Muscle of arm (tissue), 14 donors: ENCODE results near the gene TAF15. TPM values are rescaled to one million over a fixed set of nuclear protein-coding genes. Genes with fewer than 3 reads are reported as not detected.

ENCODE experiments used
- DNase-seq: peaks from one replicate; pipeline ENCODE4 v3.0.0-alpha.2; 2013
- long read RNA-seq, 11 donors: transcript quantifications; one replicate each; lab custom pipeline, GENCODE V29; 2026
- polyA plus RNA-seq, 12 donors: library from polyadenylated mRNA; unstranded; fragments of 120-200 nt; gene quantifications; one replicate each; pipeline ENCODE4 v1.2.1, GENCODE V29; 2013; ENCODE audit not compliant: insufficient read length in 12 of 12

TAF15 gene
- polyA plus RNA-seq = 100 to 1,000 TPM in 10 of 12 donors, 10 to 100 TPM in 1, not detected in 1; 96.4 to 211 (median 120) TPM
- long read RNA-seq, donor 1, transcript TAF15-213 (7 exons, 760 nt) = major isoform, 5 of 84 reads
- long read RNA-seq, donor 1, partial matches to known transcripts = 77 of 84 reads
- long read RNA-seq, donor 1, other reads (novel, unspliced or antisense) = 0 of 84 reads
- long read RNA-seq, donor 2, partial matches to known transcripts = 21 of 25 reads
- long read RNA-seq, donor 2, other reads (novel, unspliced or antisense) = 0 of 25 reads
- long read RNA-seq, donor 3, partial matches to known transcripts = 20 of 24 reads
- long read RNA-seq, donor 3, other reads (novel, unspliced or antisense) = 0 of 24 reads
- long read RNA-seq, donor 4, partial matches to known transcripts = 26 of 30 reads
- long read RNA-seq, donor 4, other reads (novel, unspliced or antisense) = 0 of 30 reads
- long read RNA-seq, donor 5, partial matches to known transcripts = 24 of 31 reads
- long read RNA-seq, donor 5, other reads (novel, unspliced or antisense) = 0 of 31 reads
- long read RNA-seq, donor 6, partial matches to known transcripts = 11 of 14 reads
- long read RNA-seq, donor 6, other reads (novel, unspliced or antisense) = 0 of 14 reads
- long read RNA-seq, donor 7, partial matches to known transcripts = 36 of 41 reads
- long read RNA-seq, donor 7, other reads (novel, unspliced or antisense) = 0 of 41 reads
- long read RNA-seq, donor 8, partial matches to known transcripts = 57 of 61 reads
- long read RNA-seq, donor 8, other reads (novel, unspliced or antisense) = 0 of 61 reads
- long read RNA-seq, donor 9, partial matches to known transcripts = 17 of 18 reads
- long read RNA-seq, donor 9, other reads (novel, unspliced or antisense) = 0 of 18 reads
- long read RNA-seq, donor 10, partial matches to known transcripts = 32 of 39 reads
- long read RNA-seq, donor 10, other reads (novel, unspliced or antisense) = 0 of 39 reads
- long read RNA-seq, donor 11, partial matches to known transcripts = 79 of 87 reads
- long read RNA-seq, donor 11, other reads (novel, unspliced or antisense) = 0 of 87 reads

DNA sequence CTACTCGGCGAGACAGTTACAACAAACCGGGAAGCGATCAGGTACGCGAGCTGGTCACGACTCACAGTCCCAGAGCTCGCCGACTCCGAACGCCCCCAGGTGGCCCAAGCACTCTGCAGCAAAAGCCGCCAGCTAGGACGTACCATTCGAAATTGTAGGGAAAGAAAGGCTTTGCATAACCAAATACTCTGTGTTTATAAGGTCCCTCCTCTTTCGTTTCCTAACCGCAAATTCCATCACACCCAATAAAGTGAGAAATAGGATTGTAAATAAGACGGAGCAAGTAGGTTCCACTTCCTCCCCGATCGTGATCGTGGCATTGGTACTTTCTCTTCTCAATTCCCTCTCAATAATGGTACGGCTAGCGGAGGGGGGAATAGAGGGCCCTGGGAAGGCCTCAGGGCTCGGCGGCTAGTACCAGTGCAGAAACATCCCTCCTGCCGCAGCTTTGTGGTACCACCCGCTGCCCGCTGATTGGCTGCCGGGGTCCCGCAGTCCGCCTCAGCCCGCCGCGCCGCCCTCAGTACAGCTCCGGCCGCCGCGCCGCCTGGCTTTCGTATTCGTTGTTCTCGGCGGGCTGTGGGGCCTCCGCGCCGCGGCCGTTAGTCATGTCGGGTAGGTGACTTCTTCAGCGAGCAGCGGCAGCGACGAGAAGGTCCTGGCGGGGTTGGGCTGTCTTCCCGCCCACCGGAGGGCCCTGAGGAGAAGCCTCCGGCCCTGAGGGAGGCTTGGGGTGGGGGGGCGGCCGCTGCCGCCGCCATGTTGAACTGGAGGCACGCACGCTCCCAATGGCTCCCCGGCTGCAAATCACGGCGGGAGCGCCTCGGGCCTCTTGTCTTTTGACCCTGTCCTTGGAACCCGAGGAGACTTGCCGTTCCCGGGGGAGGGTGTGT, at the start of gene TAF15:
Gene TAF15 (plus strand): TSS at position 523 of the 893 bp plus-strand sequence. CDS start 86 bp downstream, at position 609.
- DNase-seq = peak; percentile 96

DNA sequence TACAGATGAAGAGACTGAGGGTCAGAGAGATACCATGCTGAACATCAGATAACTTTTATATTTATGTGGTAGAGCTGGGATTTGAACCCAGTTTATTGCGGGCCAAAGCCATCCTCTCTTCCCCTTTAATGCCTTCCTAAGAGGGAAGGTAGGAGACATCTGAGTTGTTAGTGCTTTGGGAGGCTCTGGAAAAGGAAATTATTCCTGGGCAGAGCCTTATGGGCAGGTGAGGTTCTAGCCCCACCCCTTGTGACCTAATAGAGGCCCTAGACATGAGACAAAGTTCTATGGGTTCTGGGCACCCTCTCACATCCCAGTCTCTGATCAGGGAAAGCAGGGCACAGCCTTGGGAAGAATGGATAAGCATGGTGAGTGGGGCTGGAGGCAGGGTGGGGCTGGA, 48.7 kb upstream of the TAF15 start, which contains the start of gene C17orf50:
Gene C17orf50 (plus strand): TSS at position 301 of the 400 bp plus-strand sequence. CDS start 55 bp downstream, at position 356.
- DNase-seq = no peak

DNA sequence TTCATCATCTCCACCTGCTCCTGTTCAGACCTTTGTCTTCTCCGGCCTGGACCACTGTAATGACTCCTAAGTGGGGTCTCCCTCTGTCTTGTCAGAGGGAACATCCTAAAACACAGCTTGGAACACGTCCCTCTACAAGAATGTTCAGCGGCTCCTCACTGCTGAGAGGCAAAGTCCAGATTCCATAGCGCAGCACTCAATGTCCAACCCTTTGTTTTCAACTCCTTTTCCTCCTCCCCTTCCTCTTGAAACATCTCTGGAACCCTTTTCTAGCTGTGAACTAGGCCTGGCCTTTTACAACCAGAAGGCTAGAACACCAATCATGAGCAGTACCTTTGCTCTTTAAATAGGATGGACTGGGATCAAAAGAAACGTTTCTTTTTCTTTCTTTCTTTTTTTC, 47.7 kb upstream of the TAF15 start:
- DNase-seq = no peak

DNA sequence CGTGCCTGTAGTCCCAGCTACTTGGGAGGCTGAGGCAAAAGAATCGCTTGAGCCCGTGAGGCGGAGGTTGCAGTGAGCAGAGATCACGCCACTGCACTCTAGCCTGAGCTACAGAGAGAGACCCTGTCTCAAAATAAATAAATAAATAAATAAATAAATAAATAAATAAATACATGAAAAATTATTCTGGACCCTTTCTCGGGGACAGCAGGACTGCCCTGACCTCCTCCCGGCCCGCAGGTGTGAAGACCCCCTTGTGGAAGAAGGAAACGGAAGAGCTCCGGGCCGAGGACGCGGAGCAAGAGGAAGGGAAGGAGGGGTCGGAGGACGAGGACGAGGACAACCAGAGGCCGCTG, 45.5 kb upstream of the TAF15 start:
- DNase-seq = no peak

DNA sequence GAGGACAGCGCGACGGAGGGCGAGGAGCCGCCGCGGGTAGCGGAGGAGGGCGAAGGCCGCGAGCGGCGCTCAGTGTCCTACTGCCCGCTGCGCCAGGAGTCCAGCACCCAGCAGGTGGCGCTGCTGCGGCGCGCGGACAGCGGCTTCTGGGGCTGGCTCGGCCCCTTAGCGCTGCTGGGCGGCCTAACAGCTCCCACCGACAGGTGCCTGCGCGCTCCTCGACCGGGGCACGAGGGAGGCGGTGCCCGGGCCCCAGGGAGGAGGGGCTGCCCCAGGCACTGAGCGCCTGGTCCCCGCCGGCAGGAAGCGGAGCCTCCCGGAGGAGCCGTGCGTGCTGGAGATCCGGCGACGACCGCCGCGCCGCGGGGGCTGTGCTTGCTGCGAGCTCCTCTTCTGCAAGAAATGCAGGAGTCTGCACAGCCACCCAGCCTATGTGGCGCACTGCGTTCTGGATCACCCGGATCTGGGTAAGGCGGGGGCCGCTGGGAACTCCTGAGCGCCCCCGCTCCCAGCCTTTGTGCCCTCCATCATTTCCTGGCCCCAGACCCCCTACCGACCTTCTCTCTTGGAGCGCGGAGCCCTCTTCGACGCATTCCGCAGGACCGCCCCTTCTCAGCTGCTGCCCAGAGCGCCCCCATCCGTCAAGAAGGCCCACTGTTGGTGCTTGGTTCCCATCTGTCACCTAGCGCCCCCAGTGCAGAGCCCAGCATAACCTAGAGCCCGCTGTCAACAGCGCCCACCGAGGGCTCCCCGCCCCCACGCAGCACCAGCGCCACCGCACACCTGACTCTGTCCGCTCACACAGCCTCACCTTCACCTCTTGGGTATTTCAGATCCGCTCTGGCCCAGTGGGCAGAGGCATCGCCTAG, 44.9 kb upstream of the TAF15 start:
- DNase-seq = peak; percentile 89

DNA sequence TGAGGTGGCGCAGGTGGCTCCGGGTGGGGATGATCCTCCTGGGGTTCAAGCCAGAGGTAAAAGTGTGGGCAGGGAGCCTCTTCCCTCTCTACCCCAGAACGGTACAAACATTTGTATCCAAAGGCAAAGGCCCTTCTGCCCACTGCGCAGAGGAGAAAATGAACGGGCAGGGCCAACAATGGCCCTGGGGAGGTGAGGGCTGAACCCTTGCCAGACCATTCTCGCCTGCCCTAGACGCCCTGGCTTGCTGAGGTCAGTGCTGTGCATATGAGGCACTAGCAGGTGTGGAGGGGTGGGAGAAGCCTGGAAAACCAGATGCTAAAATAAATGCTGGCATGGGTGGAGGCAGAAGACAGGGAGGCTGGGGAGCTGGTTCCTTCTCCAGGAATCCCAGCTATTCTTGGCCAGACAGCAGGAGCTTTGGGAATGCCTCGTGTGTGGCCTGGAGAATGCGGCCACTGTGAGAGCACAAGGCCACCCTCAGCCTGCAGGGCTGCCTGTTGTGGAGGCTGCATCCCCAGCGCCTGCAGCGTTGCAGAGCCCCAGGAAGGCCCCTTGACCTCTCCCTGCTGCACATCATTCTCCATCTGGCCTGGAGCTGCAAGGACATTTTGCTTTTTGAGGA, 44.1 kb upstream of the TAF15 start:
- DNase-seq = no peak

DNA sequence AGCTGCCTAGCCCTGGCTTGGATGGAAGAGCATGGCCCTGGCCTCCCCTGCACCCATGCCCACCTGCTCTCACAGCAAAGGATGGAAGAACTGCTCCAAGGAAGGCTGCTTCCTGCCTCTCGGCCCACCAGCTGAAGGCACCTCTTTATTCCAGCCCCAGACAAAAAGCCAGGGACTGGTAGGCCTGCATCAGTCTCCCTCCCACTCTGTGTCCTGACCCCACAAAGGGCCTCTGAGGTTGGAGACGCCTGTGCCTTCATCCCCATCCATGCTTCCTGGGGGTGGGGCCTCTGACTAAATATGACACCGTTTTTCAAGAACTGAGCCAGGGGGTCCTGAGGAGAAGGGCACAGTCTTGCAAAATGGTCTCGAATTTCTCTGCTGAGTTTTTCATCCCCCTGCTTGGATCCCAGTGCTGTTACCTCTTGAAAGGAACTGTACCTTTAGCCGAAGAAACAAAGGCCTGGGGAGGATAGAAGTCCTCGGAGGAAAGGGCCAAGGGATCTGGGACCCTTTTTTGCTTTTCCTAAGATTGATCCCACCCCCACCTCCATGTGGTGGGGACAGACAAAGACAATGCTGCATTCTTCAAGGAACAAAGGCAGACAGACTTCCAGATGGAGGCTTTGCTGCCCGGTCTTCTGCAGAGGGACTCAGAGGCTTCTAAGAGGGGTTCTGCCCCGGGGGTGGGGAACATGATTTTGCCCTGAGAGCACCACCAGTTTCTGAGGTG, 43.4 kb upstream of the TAF15 start:
- DNase-seq = no peak

DNA sequence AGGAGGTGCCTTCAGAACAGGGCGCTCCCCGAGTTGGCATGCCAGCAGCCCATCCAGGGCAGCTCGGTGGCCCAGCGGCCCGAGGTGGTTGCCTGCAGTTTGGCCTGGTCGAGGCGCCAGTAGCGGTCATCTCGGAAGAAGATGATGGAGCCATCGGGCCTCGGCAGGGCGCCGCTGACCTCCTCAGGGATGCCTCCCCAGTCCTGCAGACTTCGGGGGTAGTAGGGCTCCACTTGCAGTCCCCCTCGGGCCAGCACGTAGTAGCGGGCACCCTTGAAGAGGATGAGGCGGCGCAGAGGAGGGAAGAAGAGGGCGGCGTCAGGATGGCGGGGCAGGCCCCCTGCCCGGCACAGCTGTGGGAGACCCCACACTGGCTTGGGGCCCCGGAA, 42.8 kb upstream of the TAF15 start:
- DNase-seq = no peak

DNA sequence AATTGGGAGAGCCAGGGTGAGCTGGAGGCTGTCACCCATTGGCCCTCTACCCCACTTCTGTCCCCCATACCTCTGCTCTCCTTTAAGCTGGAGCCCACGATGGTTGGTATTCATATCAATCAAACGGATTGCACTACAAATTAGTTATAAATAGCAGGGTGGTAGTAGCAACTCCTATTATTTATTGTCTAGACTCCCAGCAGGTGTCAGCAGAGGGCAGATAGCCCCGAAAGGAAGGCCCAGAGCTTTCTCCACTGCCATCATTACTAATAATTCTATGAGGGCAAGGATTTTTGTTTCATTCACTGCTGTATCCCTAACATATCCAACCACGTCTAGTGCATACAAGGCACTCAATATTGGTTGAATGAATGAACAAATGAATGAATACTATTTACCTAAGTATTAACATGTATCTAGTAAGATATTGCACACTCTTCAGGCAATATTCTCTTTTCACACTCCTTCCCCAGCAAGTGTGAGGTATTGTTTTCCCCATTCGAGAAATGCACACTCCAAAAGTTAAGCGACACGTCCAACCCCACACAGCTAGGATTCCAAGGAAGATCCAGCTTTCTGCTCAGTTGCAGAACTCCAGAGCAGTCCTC, 42.3 kb upstream of the TAF15 start:
- DNase-seq = peak; percentile 35

DNA sequence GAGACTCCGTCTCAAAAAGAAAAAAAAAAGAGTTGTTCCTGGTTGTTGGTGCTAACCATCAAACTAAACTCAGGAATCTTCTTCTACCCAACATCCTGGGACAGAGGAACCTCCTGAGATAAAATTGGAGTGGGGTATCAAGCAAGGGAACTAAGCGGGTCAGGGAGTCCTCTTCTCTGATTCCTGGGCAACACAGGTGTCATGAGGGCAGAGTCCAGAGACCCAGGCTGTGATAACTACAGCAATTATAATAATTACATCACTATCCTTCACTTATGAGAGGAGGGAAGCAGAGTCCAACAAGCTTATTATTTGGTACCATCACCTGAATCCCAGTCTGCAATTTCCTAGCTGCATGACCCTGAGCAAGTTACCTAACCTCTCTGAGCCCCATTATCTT, 40.5 kb upstream of the TAF15 start:
- DNase-seq = no peak

DNA sequence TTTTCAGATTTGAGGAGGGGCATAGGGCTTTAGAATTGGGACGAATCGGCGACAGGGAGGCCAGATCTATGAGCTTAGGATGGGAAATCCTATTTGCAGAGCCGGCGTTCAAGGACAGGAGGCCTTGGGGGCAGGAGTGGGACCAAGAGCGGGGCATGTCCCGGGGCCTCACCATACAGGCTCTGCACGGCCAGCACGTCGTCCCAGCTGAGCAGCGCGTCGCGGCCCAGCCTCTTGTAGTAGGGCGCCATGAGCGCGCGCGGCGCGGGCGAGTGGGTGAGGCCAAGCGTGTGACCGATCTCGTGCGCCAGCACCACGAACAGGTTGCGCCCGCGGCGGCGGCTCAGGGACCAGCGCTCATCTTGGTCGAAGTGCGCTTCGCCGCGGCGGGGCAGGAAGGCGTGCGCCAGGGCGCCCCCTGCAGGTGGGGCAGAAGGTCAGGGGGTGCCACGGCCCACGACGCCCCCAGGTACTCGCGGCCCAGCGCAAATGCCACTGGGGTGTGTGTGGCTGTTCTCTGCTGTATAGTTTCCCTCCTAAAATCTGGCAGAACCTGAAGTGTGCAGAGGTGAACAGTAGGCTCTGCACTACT, 39.3 kb upstream of the TAF15 start:
- DNase-seq = no peak

DNA sequence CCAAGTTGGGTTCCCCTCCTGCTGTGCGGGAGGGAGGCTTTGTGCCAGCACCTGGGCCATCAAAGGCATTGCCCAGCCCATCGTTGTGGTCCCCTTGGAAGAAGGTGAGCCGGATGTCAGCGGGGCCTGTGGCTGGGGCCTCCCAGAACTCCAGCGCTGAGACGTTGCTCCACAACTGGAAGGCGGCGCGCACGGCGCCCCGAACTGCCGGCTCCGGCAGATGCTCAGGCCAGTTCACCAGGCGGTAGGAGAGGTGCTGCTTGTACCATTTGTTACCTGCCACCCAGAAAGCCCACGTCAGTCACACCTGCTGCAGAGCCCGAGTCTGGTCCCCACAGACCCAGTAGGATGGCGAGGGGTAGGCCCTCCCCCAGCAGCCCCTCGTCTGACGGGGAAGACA, 36.2 kb upstream of the TAF15 start:
- DNase-seq = no peak

DNA sequence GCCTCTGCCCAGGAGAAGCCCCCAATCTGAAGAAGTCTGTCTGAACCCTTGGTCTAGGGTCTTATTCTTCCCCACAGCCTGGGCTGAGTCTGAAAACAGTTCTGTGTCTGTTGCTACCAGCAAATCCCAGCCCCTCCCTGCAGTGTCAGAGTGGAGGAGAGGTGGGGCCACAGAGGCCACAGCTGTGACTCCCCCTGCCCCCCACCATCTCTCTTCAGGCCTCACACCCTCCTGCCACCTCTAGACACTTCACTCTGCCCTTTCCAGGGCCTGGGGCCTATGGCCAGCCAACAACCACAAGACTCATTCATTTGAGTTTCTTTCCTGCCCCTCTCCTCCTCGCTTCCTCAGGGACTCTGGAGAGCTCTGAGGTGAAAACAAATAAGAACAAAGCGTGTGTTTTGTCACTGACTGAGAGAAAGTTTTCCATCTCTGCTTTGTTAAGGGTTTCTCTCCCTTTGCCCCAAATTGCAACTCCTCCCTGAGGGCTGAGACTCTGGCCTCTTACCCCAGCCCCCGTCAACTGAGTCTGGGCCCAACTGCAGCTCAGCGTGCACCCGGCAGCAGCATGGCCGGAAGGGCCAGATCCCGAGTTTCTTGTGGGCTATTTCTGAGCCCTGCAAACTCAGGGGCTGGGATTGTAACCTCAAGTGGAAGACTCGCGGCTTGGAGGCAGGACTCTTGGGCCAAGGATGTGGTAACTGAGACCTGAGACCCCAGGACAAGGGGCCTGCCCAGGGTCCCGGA, 35.4 kb upstream of the TAF15 start:
- no peak for DNase-seq

DNA sequence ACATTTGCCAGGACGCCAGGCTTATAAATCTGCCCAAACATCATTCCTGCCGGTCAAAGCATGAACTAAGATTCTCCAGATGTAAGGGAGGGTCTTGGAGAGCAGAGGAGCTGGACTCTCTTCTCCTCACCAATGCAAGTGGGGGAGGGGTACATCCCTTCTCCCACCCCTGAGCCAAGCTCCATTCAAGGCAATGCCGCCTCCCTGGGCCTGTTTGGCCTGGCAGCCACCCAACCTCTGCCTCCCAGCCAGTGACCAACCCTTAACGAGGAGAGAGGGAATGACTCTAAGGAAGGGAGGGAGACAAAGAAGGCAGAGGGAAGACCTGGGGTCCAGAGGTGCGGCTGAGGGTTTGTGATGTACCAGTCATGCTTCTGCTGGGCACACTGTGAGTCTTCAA, 34.8 kb upstream of the TAF15 start:
- DNase-seq = no peak

DNA sequence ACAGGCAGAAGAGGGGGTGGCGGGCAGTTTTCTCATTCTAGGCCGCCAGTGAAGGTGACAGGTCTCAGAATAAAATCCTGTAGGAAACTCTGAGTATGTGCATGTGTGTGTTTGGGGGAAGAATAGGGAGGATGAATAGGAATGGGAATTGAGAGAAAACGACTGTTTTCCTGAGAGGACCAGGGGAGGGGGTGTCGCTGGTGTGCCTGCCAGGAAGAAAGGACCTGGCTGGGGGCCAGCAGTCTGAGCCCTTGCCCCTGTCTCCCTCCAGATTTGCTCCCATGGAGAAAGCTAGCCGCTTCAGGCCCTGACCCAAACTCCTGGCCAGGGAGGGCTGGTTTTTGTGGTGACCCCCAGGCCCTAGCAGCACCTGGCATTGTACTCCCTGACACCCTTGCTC, 34.2 kb upstream of the TAF15 start:
- DNase-seq = no peak

DNA sequence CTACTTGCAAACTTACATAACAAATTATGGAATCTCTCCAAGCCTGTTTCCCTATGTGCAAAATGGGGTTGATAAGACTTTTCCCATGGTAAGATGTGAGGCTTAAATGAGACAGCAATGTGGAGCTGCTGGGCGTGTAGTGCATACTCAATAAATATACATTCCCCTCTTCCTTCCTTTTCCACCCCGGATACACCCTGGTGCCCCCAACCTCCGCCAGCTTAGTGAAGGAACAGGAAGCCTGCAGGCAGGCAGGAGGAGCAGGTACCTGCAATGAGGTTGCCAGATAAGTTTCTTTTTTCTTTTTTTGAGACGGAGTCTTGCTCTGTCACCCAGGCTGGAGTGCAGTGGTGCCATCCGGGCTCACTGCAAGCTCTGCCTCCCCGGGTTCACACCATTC, 33.7 kb upstream of the TAF15 start:
- DNase-seq = no peak

DNA sequence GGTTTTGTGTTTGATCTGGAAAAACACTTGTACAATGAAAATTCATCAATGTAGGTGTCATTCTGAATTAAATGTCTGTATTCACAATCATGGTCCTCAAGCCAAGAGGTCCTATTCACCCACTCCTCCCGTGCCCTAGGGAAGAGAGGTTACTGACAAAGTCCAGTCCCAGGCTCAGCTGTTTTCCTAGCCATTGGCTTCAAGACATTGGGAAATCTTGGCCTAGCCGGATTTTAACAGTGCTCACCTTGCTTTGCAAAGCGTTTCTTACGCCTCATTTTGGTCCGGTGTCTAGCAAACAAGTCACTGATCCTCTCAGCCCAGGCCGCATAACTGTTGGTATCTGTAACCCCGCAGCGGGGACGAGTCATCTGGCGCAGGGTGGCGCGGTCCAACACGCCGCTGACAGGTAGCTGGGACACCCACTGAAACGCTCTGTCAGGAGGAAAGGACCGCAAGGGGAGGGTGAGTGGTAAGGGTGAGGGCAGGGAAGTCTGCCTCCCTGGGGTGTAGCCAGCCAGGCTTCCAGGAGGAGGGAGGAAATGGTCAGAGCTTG, 30.6 kb upstream of the TAF15 start:
- no peak for DNase-seq
